ENCODE results near the gene ABCC3. TPM values are rescaled to one million over a fixed set of nuclear protein-coding genes. Genes with fewer than 3 reads are reported as not detected.

ABCC3 gene
- total RNA-seq, 2 donors from 2014 or later = 0.40 TPM; not detected in 1

DNA sequence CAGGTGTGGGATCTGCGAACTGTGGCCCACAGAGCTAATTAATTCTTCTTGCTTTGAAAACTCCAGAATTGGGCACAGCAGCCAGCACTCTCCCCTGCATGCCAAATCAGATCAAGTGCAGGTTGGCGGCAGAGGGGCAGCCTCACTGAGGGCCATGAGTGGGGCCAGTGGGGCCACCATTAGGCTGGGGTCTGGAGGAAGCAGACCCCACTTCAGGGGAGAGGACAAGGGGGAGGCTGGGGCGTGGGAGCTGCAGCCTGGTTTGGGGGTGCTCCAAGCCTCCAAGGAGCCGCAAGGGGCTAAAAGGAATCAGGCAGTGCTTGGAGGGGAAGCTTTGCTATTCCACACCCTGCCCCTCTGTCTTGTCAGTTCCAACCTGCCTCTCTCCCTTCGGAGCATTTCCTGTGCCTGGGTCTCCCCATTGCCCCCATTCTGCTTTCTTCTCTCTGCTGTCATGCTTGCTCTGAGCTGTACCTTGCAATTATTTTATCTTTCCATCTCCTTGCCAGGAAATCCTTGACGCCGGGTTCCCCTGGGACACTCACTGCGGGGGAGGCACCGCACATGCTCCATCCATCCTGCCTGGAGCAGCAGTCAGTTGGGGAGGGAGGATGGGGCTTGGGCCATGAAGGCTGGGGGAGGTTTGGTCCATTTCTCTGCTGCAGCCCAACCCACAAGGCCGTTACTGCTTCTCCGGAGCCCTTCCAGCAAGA, 3.3 kb upstream of the ABCC3 start:
- Mint-ChIP-seq H3K9me3 (no peaks in the 10 kb centered on the region), H3K36me3 (ENCODE audit: low read depth) (no peaks in the 10 kb centered on the region), H3K4me3 (no peak overlapping the region), H3K27me3 (peaks cover 51% of the 10 kb centered on the region), H3K4me1 (peaks cover 10% of the 10 kb centered on the region), H3K27ac (no peak overlapping the region)
- ATAC-seq (replicated peaks) = no peak

DNA sequence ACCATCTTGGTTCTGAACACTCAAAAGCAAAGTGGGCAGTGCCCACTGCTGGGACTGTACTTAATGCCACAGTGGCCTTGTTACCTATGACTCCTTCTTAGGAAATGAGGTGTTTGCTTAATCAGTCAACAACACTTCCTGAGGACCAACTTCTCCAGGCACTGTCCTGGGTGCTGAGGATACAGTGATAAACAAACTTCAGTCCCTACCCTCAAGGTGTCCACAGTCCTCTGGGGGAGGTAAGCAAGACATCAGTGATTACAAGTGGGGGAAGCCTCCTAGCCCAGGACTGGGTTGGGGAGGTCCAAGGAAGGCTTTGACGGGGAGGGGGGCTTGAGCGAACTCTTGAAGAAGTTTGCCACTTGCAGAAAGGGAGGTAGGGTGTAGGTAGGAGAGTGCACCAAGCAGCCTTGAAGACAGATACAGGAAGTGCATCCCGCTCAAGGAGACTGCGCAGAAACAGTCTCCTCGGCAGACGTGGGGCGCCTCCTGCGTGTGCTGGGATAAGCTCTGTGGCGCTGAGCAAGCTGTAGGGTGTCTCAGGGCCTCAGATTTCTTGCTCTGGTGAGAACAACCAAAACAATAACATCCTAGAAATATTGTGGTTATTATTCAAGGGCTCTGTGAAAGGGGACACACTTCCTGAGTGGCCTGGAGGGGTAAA, 2.6 kb upstream of the ABCC3 start:
- peaks cover 10% of the 10 kb centered on the region for H3K4me1 Mint-ChIP-seq

DNA sequence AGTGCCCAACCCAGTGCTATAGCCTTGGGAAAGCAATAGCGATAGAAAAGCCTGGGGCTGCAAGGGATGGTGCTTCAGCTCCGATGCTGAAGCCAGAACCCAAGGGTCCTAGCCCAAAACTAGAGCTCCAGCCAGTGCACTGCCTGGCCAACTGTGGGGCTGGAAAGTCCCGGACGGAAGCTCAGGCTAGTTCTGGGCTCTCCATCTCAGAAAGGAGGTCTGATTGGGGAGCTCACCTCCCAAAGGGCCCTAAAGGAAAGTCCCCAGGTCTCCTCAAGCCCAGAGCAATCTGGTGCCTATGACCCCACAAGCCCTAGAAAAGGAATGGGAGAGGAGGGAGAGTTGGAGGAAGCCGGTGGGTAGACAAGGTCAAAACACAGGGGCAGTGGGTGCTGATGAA, 2.0 kb upstream of the ABCC3 start:
- H3K36me3 Mint-ChIP-seq (ENCODE audit: low read depth) = no peaks in the 10 kb centered on the region
- no peak overlapping the region for H3K4me3 Mint-ChIP-seq
- H3K4me1 Mint-ChIP-seq = peaks cover 10% of the 10 kb centered on the region
- H3K27me3 Mint-ChIP-seq = peaks cover 58% of the 10 kb centered on the region
- no peak for ATAC-seq (replicated peaks)
- no peaks in the 10 kb centered on the region for H3K9me3 Mint-ChIP-seq
- H3K27ac Mint-ChIP-seq = no peak overlapping the region

More for the DNA sequence above, 2.6 kb upstream of the ABCC3 start:
- Mint-ChIP-seq H3K27ac (no peak overlapping the region), H3K36me3 (ENCODE audit: low read depth) (no peaks in the 10 kb centered on the region), H3K9me3 (no peaks in the 10 kb centered on the region), H3K27me3 (peaks cover 56% of the 10 kb centered on the region), H3K4me3 (no peak overlapping the region)
- ATAC-seq (replicated peaks) = no peak

DNA sequence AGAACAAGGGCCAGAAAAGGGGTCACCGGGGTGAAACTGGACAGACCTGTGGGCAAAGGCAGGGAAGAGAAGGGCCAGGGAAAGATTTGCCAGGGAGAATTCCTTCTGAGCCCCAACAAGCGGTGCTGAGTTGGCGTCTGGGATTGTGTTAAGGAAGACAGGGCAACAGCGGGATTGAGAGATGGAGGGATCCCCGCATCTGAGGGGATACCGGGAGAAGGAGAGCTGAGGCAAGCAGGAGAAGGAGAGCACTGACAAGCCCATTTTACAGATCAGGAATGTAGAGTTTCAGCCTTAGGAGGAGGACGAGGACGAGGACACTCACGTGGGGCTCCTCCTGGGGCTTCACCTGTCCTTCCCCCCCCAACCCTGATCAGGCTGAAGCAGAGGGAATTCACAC, 998 bp upstream of the ABCC3 start:
- H3K36me3 Mint-ChIP-seq (ENCODE audit: low read depth) = no peaks in the 10 kb centered on the region
- no peak overlapping the region for H3K4me3 Mint-ChIP-seq
- ATAC-seq (replicated peaks) = no peak
- H3K27me3 Mint-ChIP-seq = peaks cover 59% of the 10 kb centered on the region
- no peak overlapping the region for H3K27ac Mint-ChIP-seq
- H3K9me3 Mint-ChIP-seq = no peaks in the 10 kb centered on the region
- peaks cover 10% of the 10 kb centered on the region for H3K4me1 Mint-ChIP-seq

DNA sequence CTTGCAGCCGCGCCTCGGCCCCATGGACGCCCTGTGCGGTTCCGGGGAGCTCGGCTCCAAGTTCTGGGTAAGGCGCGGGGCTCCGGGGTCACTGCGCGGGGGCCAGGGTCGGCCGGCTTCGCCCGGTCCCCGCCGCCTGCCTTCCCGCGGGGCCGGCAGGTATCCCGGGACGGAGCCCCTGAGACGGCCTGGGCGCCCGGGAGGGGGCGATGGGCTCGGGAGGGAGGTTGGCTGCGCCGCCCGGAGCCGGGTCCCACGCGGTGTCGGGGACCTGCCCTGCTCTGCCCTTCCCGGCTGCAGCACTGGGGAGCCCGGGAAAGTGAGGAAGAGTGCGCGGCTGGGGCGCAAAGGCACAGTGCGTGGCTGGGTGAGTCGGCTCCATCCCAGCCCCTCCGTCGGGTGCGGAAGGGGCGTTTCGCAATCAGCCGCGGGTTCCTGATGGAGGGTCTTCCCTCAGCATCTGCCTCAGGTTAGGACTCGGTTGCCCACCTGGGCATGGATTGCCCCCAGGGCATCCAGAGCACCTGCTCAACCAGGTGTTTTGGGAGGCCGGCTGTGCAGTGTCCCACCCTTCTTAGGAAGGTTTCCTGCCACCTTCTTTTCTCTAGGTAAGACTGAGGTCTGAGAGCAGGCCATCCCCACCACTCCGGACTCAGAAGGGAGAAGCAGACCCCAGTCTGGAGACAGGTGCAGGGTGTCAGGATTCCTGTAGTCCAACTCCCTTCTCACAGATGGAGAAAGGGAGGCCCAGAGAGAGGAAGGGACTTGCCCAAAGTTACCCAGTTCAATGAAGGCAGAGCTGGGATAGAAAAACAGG, 442 bp downstream of the ABCC3 start:
- Mint-ChIP-seq H3K9me3 (no peaks in the 10 kb centered on the region), H3K4me3 (no peak overlapping the region), H3K4me1 (peaks cover 10% of the 10 kb centered on the region), H3K27me3 (peaks cover 51% of the 10 kb centered on the region), H3K27ac (no peak overlapping the region), H3K36me3 (ENCODE audit: low read depth) (no peaks in the 10 kb centered on the region)
- no peak for ATAC-seq (replicated peaks)

DNA sequence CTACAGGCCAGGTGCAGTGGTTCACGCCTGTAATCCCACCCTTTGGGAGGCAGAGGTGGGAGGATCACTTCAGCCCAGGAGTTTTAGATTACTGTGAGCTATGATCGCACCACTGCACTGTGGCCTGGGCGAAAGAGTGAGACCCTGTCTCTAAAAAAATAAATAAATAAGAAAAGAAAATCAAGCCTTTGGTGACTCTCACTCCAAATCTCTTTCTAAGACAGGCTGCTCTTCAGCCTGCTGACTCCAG, 976 bp downstream of the ABCC3 start:
- no peak for ATAC-seq (replicated peaks)
- peaks cover 5% of the 10 kb centered on the region for H3K4me1 Mint-ChIP-seq
- no peak overlapping the region for H3K4me3 Mint-ChIP-seq
- no peaks in the 10 kb centered on the region for H3K9me3 Mint-ChIP-seq
- H3K36me3 Mint-ChIP-seq (ENCODE audit: low read depth) = no peaks in the 10 kb centered on the region
- H3K27ac Mint-ChIP-seq = no peak overlapping the region
- H3K27me3 Mint-ChIP-seq = peaks cover 48% of the 10 kb centered on the region

DNA sequence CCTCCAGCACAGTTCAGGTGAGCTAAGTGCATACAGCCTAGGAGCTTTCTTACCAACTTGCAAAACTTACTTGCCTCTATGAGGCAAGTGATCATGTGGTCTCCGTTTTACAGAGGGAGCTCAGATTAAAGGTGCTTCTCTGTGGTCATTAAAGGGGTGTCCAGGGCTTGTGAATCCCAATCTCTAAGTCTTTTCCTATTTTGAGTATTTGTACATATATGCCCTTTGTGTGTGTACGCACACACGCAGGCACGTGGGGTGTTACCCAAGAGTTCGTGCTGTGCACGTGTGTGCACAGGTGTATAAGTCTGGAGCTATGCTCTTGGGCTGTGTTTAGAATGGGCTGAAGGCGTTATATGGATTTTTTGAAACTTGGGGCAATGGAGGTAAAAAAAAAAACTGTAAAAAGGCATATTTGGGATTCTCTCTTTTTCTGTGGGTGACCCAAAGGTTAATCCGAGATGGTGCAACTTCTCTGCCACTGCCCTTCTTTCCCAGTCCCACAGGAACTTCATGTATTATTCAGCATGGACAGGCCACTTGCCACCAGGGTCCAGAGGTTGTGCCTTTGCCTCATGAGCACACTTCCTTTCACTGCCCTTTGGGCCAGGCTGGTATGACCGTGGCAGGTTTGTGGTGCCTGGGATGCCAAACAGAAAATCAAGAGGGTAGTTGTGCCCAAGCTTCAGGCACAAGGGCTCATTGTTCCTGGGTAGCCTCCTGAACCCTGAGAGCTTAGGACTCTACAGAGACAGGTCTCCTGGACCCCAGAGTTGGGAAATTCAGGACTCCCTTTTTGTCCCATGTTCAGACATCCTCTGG, 1.5 kb downstream of the ABCC3 start:
- Mint-ChIP-seq H3K27ac (no peak overlapping the region), H3K4me3 (no peak overlapping the region), H3K9me3 (no peaks in the 10 kb centered on the region), H3K27me3 (peaks cover 47% of the 10 kb centered on the region), H3K36me3 (ENCODE audit: low read depth) (no peaks in the 10 kb centered on the region), H3K4me1 (peaks cover 4% of the 10 kb centered on the region)
- no peak for ATAC-seq (replicated peaks)

DNA sequence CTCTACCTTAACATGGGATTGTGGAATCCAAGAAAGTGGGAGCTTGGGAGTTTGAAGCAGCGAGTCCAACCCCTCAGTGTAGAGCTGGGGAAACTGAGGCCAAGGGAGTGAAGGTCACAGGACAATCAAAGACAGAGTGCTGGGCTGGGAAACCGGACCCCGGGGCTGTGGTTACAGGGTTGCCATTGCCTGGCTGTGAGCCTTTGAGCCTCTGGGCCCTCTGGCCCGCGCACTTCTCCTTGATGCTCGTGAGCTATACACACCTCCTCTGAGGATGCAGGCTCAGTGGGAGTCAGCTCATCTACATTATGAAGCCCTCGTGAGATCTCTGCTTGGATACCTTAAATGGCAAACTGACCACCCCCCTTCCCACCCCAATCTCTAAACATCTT, 2.1 kb downstream of the ABCC3 start:
- Mint-ChIP-seq H3K4me3 (no peak overlapping the region), H3K27me3 (peaks cover 42% of the 10 kb centered on the region), H3K4me1 (peaks cover 3% of the 10 kb centered on the region), H3K27ac (no peak overlapping the region), H3K9me3 (no peaks in the 10 kb centered on the region), H3K36me3 (ENCODE audit: low read depth) (no peaks in the 10 kb centered on the region)
- no peak for ATAC-seq (replicated peaks)

DNA sequence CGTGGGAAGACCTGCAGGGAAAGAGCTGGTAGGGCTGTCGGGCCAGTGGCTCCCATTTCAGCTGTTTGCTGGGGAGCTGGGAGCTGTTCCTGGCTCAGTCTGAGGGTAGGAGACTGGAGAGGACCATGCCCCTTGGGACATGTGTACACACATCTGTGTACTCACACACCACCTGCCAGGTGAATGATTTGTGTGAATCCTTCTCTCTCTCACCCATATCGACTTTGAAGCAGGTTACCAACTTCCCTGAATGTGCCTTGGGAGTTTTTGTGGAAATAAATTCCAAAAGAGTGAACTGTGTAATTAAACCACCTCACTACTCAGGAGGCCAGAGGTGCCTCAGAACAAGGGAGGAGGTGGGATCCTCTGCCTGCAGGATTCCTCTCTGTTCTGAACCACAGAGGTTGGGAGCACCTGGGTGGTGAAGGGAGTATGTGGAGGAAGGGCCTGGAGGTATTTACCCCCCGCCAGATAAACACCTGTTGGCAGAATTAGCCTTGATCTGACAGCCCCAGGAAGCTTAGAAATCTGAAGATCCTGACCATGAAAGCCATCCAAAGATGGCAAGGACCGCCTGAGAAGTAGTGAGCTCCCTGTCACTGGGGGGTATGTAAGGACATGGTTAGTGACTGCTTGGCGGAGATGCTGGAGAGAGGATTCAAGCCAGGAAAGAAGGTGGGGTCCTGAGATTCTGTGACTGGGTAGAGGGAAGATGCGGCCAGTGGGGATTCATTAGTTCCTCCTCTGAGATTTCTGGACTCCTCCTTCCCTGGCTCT, 3.3 kb downstream of the ABCC3 start:
- H3K4me1 Mint-ChIP-seq = no peaks in the 10 kb centered on the region
- peaks cover 33% of the 10 kb centered on the region for H3K27me3 Mint-ChIP-seq
- H3K36me3 Mint-ChIP-seq (ENCODE audit: low read depth) = no peaks in the 10 kb centered on the region
- ATAC-seq (replicated peaks) = no peak
- H3K27ac Mint-ChIP-seq = no peak overlapping the region
- H3K9me3 Mint-ChIP-seq = no peaks in the 10 kb centered on the region
- no peak overlapping the region for H3K4me3 Mint-ChIP-seq

DNA sequence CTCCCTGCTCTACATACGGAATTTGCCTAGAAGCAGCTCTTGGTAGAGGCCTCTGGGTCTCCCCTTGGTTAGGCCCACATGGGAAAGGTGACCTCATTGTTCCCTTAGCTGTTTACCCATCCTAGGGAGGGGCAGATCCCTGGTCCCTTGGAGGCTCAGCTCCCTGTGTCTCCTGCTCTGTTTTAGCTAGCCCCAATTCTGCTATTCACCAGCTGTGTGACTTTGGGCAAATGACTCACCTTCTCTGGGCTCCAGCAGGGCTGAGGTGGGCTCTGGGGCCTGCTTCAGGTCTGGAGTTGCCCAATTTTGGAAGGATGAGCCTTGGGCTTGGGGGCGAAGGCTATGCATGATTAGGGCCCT, 3.9 kb downstream of the ABCC3 start:
- H3K9me3 Mint-ChIP-seq = no peaks in the 10 kb centered on the region
- no peak overlapping the region for H3K4me3 Mint-ChIP-seq
- no peaks in the 10 kb centered on the region for H3K36me3 Mint-ChIP-seq (ENCODE audit: low read depth)
- no peak overlapping the region for H3K27ac Mint-ChIP-seq
- ATAC-seq (replicated peaks) = no peak
- no peaks in the 10 kb centered on the region for H3K4me1 Mint-ChIP-seq
- H3K27me3 Mint-ChIP-seq = peaks cover 30% of the 10 kb centered on the region

DNA sequence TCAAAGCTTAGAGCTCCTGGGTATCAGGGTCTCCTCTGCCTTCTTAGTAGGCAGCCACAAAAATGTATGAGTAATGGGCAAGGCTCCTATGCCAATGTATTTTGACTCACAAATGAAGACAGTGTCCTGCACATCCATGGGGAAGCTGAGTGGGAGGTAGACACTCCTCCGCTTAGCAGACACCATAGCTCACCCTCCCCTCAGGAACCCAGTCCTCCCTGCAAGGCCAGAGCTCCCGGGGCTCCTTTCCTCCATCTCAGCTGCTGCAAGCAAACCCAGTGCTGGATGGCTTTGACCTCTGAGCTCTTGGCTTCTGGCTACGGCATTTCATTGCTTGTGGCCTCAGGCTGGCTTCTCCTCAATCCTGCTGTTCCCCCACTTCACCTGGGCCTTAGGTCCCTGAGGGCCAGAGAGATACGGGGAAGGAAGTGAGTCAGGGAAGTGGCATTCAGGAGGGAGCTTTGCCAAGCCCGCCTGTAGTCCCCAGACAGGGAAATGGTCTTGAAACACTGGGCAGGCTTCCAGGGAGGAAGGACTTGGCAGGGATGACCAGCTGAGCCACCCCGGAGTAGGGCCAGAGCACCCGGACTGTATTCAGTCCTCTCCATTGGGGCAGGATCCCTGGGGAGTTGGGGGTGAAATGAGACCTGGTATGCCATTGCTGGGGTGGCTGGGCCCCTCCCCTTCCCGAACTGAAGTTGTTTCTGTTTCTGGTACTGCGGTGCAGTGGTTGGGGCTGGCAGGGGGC, 4.5 kb downstream of the ABCC3 start:
- no peaks in the 10 kb centered on the region for H3K36me3 Mint-ChIP-seq (ENCODE audit: low read depth)
- no peak for ATAC-seq (replicated peaks)
- H3K9me3 Mint-ChIP-seq = no peaks in the 10 kb centered on the region
- H3K4me3 Mint-ChIP-seq = no peak overlapping the region
- no peak overlapping the region for H3K27ac Mint-ChIP-seq
- H3K4me1 Mint-ChIP-seq = no peaks in the 10 kb centered on the region
- H3K27me3 Mint-ChIP-seq = peaks cover 30% of the 10 kb centered on the region

DNA sequence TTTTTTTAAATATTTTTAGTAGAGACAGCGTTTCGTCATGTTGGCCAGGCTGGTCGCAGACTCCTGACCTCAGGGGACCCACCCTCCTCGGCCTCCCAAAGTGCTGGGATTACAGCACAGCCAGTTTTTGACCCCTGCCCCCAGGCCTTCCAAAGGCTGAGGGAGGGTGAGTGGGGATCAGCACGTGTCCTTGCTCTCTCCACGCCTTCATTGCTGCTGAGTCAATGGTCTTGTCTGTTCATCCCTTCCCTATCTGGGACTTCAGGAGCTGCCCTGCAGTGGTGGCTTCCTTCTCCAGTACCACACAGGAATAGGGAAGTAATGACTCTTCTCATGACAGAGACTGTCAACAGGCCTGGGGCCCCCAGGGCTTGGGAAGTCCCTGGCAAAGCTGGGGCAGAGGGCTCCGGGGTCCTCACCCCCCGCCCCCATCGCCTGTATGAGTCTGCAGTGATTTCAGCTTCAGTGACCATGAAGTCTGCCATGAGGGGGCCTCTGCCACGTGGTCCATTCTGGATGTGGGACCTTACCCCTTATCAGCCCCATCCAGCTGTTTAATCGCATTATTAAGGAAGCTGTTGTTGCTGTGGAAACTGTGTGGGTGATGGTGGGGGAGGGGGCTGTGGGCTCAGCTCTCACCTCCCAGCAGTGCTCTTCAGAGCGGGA, 6.1 kb downstream of the ABCC3 start:
- H3K9me3 Mint-ChIP-seq = no peaks in the 10 kb centered on the region
- H3K4me1 Mint-ChIP-seq = no peaks in the 10 kb centered on the region
- peaks cover 29% of the 10 kb centered on the region for H3K27me3 Mint-ChIP-seq
- H3K4me3 Mint-ChIP-seq = no peak overlapping the region
- no peak overlapping the region for H3K27ac Mint-ChIP-seq
- no peak for ATAC-seq (replicated peaks)
- no peaks in the 10 kb centered on the region for H3K36me3 Mint-ChIP-seq (ENCODE audit: low read depth)

DNA sequence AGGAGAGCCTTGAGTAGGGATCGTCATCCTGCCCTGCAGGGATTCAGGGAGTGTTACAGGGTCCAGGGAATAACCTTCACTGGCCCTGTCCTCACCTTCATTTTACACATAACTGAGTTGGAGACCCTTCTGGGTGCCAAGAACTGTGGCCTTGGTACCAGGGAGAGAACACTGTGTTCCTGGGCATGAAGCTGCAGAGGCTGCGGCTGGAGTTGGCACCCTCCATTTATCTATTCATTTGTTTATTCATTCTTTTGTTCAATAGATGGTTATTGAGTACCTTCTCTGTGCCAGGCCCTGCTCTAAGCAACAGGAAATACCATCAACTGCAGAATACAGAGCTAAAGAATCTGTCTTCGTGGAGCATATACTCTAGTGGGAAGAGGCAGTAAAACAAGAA, 6.7 kb downstream of the ABCC3 start:
- no peak overlapping the region for H3K4me3 Mint-ChIP-seq
- no peaks in the 10 kb centered on the region for H3K4me1 Mint-ChIP-seq
- H3K27me3 Mint-ChIP-seq = peaks cover 28% of the 10 kb centered on the region
- no peaks in the 10 kb centered on the region for H3K9me3 Mint-ChIP-seq
- H3K27ac Mint-ChIP-seq = no peak overlapping the region
- no peaks in the 10 kb centered on the region for H3K36me3 Mint-ChIP-seq (ENCODE audit: low read depth)
- ATAC-seq (replicated peaks) = no peak

Data from activated T-helper 17 cell treated with anti-CD3 and anti-CD28 coated beads, Interleukin-2, amount 50 U/mL, for 72 hours (primary cell).